Cardiac fibroblast (primary cell): ENCODE measurements around the gene SIAE.

Source experiments
- DNase-seq, 2 donors: peaks; one replicate each; pipeline versions ENCODE4 v3.0.0 to v3.0.0-alpha.2; 2010; ENCODE audit warnings: low read depth in 2 of 2
- H3K4me3 ChIP-seq, 2 donors: replicated peaks in 1 of 2; 1 replicate in 1 of 2; 2 replicates in 1 of 2; pipeline ENCODE4 v1.5.1; 2011; ENCODE audit warnings: low read depth in 2 of 2, low read length in 2 of 2, mild to moderate bottlenecking in 2 of 2, moderate library complexity in 1 of 2
- CTCF ChIP-seq: IDR thresholded peaks from one replicate; pipeline ENCODE4 v1.5.1; 2011; ENCODE audit warnings: low read depth, mild to moderate bottlenecking, low read length, inconsistent platforms

SIAE gene

GRCh38 chr11:124669193-124669592 lies 4.3 kb downstream of the SIAE start:
- DNase-seq: peak; percentile 68 to 73
- peak; percentile 78 for TF ChIP-seq CTCF
- no peak overlapping the region for H3K4me3 ChIP-seq

- H3K4me3 ChIP-seq: no peak overlapping the region
- TF ChIP-seq CTCF: no peak
- no peak for DNase-seq
Measured at GRCh38 chr11:124667601-124668000, 5.9 kb downstream of the SIAE start.

- DNase-seq: no peak
- TF ChIP-seq CTCF: no peak
- H3K4me3 ChIP-seq: no peak overlapping the region
Measured at GRCh38 chr11:124663861-124664260, 9.7 kb downstream of the SIAE start.

GRCh38 chr11:124662106-124662505 lies 11.4 kb downstream of the SIAE start:
- no peak overlapping the region for H3K4me3 ChIP-seq
- no peak for DNase-seq
- no peak for TF ChIP-seq CTCF

GRCh38 chr11:124661553-124661952 lies 12.0 kb downstream of the SIAE start:
- no peak for TF ChIP-seq CTCF
- no peak for DNase-seq
- H3K4me3 ChIP-seq: no peak overlapping the region

- no peak for TF ChIP-seq CTCF
- H3K4me3 ChIP-seq: no peak overlapping the region
- DNase-seq: no peak
Measured at GRCh38 chr11:124658986-124659385, 14.6 kb downstream of the SIAE start.

- H3K4me3 ChIP-seq: no peak overlapping the region
- TF ChIP-seq CTCF: no peak
- DNase-seq: no peak
Measured at GRCh38 chr11:124658501-124658900, 15.0 kb downstream of the SIAE start.
